Fibroblast of skin of left quadriceps (primary cell): ENCODE measurements around the gene SNCA.

Experiments used
- DNase-seq, 2 experiments: peaks; one replicate each; pipeline ENCODE4 v3.0.0-alpha.2; 2013; ENCODE audit warnings: low read depth in 2 of 2

The SNCA gene

DNA sequence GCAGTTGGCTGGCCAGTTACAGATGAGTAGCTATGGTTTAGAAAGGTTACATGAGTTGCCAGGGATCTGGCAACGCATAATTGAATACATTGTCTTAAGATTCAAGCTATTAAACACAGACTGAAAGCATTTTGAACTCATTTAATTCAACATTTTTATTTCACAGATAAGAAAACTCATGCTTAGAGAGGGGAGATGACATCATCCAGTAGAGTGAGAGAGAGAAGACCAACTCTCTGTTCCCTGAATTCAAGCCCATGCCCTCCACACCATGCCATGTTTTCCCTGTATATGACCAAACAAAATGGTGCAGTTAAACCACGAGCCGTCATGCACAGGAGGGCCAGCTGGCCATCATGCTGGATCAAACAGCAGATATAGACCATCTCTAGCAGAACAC, 22.6 kb downstream of the SNCA start:
- no peak for DNase-seq

DNA sequence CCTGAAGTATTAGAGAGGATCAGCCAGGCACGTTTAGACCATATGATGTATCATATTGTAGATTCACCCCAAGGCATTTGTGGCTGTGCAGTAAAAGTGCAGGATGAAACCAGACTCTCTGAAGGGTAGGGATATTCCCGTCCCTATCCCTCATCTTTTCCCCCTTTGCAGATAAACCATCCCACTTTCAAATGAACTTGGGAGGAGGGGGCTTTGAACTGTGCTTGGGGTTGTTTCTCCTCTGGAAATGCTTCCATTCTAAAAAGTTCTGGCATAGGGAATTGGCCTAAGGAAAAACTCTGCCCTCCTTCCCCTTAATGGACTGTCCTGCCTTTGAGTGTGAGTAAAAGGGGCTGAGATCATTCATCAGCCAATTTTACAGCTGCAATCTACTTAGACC, 23.8 kb downstream of the SNCA start:
- no peak for DNase-seq

DNA sequence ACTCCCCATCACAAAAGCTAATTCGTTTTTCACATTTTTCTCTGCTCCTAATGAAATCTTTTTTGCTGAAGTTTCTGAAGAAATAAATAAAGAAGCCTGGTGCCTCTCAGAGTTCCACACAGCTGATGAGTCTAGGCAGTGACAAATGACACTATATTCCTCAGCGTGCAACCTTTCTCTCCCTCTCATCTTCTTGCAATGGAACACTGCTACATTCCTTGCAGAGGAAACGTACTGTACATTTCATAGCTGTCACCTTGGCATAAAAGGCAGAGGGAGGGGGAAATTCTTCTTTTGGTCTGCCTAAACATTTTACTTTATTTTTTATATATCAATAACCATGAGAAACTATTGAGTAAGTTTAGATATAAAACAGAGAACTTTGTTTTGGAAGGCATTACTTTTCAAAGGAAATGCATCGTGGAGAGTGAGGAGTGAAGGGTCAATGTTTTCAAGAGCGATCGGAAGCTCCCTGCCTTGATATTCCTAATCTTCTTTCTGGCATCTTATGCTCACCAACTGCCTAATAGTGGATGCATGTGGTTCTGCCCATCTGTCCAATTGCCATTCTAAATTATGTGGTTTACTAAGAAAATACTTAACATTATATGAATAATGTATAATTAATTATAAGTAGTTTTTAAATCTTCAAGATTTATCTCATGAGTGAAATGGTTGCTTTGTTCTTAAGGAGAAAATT, 29.4 kb downstream of the SNCA start:
- no peak for DNase-seq

DNA sequence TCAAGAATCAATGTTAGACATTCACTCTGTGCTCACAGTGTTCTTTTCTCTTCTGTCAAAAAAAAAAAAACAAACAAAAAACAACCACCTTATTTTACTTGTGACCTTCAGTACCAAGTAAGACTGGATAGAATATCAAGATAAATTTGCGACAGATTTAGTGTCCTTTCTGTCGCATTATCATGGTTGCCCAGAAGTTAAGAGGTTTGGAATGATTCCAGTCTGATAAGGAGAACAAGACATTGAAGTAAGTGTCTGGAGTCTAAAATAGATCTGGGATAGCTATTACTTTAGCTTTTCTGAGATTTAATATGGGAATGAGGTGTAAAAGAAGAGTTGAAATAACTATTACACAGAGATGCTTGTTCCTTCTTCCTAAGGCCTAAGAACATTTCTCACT, 31.7 kb downstream of the SNCA start:
- no peak for DNase-seq

DNA sequence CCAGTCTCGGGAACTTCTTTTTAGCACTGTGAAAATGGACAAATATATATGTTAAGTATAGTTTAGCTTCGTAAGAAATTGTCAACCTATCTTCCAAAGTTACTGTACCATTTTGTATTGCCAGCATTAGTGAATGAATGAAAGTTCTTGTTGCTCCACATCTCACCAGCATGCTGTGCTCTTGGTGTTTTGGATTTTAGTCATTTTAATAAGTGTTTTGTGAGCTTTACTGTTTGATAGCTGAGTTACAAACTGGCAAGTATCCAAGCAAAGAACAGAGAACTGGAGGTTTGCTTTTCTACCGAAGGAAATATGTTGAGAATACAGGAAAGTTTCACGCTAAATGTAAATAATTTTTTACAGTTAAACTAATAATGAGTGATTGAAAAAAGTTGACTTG, 33.0 kb downstream of the SNCA start:
- no peak for DNase-seq

DNA sequence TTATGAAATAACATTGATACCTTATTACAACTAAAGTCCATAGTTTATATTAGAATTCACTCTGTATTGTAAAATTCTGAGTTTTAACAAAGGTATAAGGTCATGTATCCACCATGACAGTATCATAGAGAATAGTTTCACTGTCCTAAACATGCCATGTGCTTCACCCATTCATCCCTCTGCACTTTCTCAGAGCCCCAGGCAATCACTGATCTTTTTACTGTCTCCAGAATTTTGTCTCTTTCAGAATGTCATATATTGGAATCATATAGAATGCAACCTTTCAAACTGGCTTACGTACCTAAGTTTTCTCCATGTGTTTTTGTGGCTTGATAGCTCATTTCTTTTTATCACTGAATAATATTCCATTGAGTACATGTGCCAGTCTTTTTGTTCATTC, 33.9 kb downstream of the SNCA start:
- no peak for DNase-seq

DNA sequence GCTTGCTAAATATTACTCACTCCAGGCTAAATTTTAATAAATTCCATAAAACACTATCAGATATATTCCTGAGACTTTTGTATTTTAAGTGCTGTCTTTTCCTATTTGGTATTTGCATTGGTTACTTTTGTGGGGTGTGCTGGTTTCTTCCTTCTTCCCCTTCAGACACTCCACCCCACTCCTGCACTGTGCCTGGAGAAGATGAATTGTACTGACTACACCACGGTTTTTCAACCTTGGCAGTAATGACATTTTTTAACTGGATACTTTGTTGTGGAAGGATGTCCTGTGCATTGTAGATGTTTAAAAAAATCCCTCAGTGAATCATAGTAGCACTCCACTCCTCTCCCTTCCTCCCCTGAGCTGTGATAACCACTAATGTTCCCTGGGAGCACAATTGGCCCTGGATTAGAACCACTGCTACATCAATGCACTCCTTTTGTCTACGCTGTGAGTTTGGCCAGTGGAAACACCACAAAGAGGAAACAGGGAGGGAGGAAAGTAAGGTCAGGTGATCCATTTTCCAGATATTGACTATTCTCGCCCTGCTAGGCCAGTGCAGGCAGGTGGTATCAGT, 36.3 kb downstream of the SNCA start:
- DNase-seq = no peak

DNA sequence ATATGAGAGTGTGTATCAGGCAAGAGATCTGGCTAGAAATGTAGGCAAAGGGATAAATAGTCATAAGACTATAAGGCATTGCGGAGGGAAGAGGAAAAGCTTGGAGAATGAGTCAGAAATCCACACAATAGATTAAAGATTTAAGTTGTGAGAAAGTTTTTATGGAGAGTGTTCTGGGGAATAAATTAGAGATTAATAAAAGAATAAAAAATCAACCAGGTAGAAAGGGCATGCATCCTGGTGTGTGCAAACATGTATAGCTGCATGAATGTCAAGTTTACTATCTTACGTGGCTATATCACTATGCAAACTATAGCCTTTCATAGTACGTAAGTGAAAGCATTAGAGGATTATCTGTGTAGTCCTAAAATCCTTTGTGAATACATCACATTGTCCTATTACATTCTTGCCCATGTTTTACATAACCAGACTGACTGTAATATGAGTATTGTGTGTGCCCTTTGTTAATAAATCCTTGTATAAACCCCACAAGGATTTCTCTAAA, 36.9 kb downstream of the SNCA start:
- no peak for DNase-seq

DNA sequence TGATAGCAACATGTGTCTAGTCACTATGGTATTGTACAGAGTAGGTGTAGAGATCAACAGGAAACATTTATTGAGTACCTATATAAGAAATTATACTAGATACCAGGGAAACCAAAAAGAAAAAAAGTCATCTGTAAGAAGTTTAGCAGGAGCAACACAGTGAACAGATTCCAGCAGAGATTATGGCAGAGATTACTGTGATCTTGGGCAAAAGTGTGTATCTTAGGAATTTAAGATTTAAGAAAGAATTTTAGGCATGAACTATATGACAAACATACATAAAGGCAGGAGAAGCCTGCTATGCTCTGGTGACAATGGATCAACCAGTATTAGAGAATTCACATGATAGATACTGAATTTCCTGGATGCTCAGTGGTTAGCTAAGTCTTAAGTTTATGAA, 37.9 kb downstream of the SNCA start:
- no peak for DNase-seq

DNA sequence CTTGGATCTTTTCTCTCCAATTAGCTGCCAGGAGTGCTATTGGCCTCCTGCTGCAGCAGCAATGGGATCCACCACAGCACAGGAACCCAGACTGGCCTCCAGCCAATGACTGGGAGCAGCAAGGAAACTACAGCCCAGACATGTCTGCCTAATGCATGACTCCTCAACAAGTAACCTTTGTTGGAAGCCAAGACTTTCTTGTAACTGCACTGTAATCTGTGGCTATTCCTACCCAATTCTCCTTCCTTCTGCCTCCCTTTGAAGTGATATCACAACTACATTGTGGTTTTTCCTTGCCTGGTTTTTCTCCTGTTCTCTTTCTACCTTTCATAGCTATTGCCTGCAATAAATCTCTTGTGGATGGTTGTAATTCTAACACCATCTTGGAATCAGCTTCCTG, 39.8 kb downstream of the SNCA start:
- no peak for DNase-seq

DNA sequence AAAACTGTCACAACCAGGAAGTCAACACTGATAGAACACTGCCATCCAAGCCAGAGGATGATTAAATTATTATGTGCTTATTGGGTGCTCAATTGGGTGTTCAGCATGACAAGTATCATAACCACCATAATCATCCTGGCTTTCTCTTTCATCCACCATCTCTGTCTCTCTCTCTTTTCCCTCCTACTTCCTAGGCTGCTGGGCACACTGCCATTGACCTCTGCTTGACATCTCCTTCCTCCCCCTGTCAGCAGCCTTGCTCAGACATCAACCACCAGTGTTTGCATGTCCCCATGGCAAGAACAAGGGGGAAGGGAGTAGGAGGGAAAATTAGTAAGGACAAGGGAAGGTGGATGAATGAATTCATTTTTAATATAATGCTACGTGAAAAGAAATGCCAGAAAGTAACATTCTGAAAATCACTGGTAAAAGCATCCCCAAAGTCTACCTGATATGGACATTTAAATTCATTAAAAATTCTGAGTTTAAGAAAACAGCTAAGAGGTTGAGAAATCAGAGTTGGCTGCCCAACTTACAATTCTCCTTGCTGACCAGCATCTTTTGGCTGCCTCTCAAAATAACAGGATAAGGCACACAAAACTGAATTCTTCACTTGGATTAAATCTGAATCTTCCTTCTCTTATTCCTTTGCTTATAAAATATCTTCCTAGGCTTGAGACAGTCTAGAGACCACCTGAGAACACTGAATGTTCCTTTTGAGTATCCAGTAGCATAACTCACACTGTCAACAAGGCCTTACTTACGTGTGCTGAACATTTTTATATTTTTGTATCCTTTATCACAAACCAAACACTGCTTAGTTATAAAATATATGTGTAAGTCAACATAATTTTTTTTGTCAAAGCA, 48.5 kb downstream of the SNCA start:
- no peak for DNase-seq

DNA sequence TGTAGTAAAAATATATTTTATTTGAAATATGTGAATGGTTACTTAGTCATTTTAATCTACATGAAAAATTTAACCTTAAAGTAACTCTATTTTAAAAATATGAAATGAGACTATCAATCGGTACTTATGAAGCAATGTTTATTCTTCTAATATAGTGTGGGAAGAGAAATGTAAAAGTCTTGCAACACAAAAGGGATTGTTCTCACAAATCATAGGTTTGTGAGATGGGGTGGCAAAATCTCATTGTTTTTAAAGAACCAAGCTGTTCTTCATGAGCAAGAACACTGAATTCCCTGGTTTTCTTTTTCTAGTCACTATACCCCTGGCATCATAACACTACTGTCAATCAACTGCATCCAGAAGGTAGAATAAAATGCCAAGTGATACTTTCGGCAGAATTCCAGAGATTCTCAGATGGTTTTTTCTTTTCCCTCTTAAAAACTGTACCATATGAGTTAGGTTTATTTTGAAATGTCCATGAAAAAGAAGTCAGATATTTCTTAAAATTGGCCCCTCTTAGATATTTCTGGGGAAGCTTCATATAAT, 52.2 kb downstream of the SNCA start:
- no peak for DNase-seq

DNA sequence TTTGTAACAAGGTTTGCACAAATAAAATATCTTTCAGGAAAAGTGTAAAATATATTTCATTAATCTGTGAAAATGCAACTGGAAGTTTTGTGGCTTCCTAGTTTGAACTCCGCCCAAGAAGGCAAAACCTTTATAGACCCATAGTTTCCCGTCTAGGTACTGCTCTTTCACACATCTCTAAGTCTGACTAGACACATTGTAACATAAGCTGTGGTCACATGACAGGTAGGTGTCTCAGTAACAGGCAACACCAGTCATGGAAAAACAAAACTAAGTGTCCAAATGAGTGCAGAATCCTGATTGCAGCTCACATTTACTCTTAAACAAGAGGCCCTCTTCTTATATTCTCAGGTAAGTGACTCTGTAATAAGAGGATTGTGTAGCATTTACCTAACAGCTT, 55.6 kb downstream of the SNCA start:
- DNase-seq = no peak

DNA sequence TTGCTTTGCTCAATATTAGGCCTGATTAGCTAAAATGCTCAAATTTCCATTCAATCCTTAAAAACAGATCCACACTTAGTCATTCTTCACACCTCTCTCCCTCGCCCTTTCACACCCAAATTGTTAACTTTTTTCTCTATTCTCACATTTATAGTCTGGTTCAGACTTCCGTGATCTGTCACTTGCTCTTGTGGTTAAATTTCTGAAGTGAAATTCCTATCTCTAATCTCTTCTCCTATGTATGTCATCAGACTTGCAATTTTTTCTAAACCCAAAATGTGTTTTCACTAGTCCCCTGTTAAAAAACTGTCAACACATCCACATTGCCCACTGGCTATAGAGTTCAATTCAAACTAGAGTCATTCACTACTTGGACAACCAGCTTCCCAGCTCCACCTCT, 63.2 kb downstream of the SNCA start:
- DNase-seq = no peak

DNA sequence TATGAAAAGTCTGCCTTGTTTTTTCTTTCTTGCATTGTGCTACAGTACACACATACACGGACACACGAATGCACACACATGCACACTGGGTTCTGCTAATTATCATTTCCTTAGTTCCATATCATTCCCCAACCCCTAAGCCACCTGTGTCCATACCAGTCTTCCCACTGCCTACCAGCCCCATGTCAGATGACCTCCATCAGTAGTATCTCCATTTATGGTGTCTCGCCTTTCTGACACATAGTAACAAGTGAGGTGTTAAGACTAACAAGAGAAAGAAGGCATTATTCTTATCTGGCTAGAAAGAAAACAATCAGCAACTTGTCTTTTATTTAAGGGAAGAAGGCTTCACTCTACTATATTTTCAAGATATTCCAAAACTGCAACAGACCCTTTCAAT, 67.1 kb downstream of the SNCA start:
- no peak for DNase-seq

DNA sequence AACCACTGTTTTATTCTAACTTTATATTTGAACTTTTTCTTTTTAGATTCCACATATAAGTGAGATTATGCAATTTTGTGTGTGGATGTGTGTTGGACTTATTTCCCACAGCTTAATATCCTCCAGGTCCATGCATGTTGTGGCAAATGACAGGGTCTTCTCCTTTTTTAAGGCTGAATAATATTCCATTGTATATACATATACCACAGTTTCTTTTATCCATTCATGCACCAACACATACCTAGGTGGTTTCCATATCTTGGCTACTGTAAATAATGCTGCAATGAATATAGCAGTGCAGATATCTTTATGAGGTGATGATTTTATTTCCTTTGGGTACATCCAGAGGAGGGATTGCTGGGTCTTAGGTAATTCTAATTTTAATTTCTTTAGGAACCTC, 69.0 kb downstream of the SNCA start:
- no peak for DNase-seq

DNA sequence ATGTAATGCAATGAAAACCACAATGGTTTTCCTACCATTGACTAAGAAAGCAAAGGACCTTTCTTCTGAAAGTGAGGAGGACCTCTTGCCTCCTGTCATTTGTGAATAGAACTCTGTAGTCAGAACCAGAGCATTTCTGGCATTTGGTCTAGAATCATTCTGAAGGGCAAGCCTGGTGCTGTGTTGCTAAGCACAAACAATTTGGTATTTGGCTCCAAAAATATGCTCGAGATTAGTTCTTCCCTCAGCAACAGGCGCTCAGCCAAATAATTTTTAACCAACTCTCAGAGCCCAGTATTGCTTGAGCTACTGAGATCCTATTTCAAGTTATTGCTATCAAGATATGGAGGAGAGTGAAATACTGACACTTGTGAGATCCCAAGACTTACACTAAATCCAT, 71.0 kb downstream of the SNCA start:
- DNase-seq = peak; percentile 35 to 44

DNA sequence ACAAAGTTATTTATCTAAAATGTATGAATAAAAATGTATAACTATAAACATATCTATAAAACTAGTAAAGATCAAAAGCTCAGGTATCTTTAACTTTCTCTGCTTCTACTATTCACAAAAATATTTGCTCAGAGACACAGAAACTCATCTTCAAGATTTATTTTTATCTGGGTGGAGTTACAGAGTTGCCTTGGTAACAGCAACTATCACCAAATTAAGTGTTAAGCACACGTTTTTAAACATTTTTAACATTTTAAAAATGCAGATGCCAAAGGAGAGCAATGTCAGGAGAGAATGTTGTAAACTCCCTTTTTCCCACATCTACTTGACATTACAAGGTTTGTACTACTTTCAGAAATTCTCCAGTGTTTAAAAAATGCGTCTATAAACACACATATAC, 71.4 kb downstream of the SNCA start:
- no peak for DNase-seq

DNA sequence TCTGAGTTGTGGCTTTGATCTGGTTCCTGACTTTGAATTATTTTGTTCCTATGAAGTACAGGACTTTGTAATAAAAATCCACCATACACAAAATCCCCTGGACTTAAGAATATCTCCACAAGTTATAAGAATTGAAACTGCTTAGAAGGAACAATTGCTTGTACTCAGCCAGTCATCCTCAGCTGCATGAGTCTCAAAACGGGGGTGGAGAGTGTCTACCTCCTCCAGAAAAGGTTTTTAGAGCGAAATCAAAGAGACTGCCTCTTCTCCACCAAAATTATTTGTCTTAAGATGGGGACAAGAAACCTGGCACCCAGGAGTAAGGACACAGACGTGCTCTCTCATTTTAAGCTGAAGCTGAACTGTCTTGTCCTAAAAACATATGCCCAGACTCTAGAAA, 74.7 kb downstream of the SNCA start:
- DNase-seq = no peak

DNA sequence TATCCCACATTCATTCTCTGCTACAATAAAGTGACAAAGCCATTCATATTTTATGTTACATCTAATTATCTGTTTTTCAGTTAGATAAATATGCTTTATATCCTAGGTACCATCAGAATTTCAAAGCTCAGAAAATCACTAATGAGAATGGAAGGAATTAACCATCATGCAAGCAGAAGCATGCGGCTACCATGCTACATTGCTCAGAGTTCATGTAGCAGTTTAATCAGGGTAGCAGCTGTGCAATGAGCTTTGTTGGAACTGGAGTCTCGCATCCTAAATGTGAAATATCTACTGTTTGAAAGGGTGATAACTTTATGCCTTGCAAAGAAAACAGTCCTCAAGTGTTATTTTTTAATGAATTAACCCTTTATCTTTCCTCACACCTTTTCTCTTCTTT, 77.5 kb downstream of the SNCA start:
- no peak for DNase-seq

DNA sequence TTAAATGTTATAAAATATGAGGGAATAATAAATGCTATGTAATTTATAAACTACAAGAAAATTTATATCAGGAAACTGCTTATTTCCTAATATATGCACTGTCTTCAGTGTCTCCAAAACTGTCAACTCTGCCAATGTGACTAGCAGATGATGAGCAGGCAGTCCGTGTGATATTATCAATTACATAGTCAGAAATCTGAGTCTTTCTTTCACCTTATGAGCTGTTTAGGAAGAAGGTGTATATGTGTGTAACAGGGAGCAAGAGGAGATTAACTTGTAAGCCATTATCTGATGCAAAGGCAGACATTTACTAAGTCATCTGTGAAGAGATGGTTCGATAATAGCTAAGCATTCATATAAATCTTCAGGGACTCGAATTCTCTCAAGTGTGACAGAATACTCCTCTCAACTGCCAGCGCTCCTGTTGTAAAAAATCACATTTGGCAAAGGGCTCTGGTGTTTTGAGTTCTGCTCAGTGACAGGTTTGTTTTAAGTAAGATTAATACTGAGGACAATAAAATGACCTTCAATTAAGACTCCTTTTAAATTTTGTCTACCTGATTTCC, 79.7 kb downstream of the SNCA start:
- no peak for DNase-seq

DNA sequence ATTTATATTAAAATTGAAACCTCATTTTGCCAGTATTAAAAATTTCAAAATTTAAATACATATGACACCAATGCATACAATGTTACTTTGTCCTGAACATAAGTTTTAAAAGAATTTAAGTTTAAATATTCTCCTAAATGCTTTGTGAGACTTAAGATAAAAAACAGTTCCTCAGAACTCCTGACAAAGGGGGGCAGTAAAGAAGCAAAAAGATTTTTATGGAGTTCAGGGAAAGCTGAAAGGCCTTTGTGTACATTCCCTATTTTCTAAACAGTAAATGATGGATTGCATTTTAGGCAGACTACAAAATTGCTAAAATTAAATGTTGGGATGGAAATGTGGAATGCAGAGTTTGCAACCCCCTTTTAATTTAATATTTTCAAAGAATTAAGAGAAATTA, 81.7 kb downstream of the SNCA start:
- DNase-seq = no peak
